Sigmoid colon (tissue), 7 donors: Measurements from ENCODE around the gene SPR. TPM values are rescaled to one million over a fixed set of nuclear protein-coding genes. Genes with fewer than 3 reads are reported as not detected.
A peak's percentile ranks its signal among the peaks of the same experiment; 100 is the strongest.

ENCODE experiments used
- DNase-seq: peaks from one replicate; pipeline ENCODE4 v3.0.0-alpha.2; 2019
- H3K27ac ChIP-seq, 4 donors: fragments of 200-600 bp; sonication (generic); one replicate each; pipeline ENCODE4 v1.5.1; 2016 to 2019; ENCODE audit warnings: mild to moderate bottlenecking in 1 of 4
- H3K27me3 ChIP-seq, 3 donors: fragments of 200-600 bp; sonication (generic); one replicate each; pipeline ENCODE4 v1.5.1; 2019; ENCODE audit warnings: mild to moderate bottlenecking in 1 of 3
- H3K36me3 ChIP-seq, 4 donors: fragments of 200-600 bp; sonication (generic); one replicate each; pipeline ENCODE4 v1.5.1; 2016 to 2019
- H3K4me1 ChIP-seq, 4 donors: fragments of 200-600 bp; sonication (generic); one replicate each; pipeline ENCODE4 v1.5.1; 2017 to 2019
- H3K4me3 ChIP-seq, 4 donors: fragments of 200-600 bp; sonication (generic); one replicate each; pipeline ENCODE4 v1.5.1; 2017 to 2019; ENCODE audit warnings: mild to moderate bottlenecking in 2 of 4, moderate library complexity in 1 of 4
- H3K9me3 ChIP-seq, 4 donors: fragments of 200-600 bp in 3 of 4; sonication (generic) in 3 of 4; one replicate each; pipeline versions ENCODE4 v1.5.1 to v1.6.1; 2013 to 2019
- CTCF ChIP-seq, 4 experiments: fragments of 450-650 bp in 3 of 4; fragments of 200-600 bp in 1 of 4; IDR thresholded peaks; one replicate each; pipeline ENCODE4 v1.5.1; 2016 to 2019; ENCODE audit warnings: antibody characterized with exemption in 4 of 4, mild to moderate bottlenecking in 3 of 4, moderate library complexity in 2 of 4
- EP300 ChIP-seq, 4 donors: sonication (generic); formaldehyde crosslinking; IDR thresholded peaks; one replicate each; pipeline ENCODE4 v1.6.1; 2017; ENCODE audit warnings: antibody characterized with exemption in 4 of 4
- POLR2A ChIP-seq, 2 donors: fragments of 450-650 bp; IDR thresholded peaks; one replicate each; pipeline ENCODE4 v1.6.1; 2016; ENCODE audit warnings: antibody characterized with exemption in 2 of 2, mild to moderate bottlenecking in 2 of 2, moderate library complexity in 2 of 2
- POLR2AphosphoS5 ChIP-seq, 4 donors: sonication (generic); formaldehyde crosslinking; IDR thresholded peaks; one replicate each; pipeline ENCODE4 v1.6.1; 2017; ENCODE audit warnings: antibody characterized with exemption in 4 of 4
- WGBS, 2 donors: extraction: QIAGEN DNeasy Blood & Tissue Kit; methylation state at CpG; one replicate each; pipeline ENCODE4 v1.1.7; 2013; 5-methylcytosine and 5-hydroxymethylcytosine counted together
- intact Hi-C: fragments of 100-400 bp; cut with DNase I; formaldehyde crosslinking; loops from one replicate; pipeline ENCODE4 v1.15.1; 2023
- polyA plus RNA-seq, 3 donors: library from polyadenylated mRNA; stranded (reverse); fragments of 200-250 nt; gene quantifications; one replicate each; pipeline ENCODE4 v1.2.3, GENCODE V29; 2013
- total RNA-seq, 4 donors: library from RNA; depleted of rRNA; stranded (reverse); fragments of >200 nt; gene quantifications; one replicate each; pipeline ENCODE4 v1.1.0, GENCODE V29; 2016
- donor health status: healthy with polysubstance abuse.
- donor health status: Bipolar disorder and iron deficiency.
- donor health status: healthy.

Gene SPR
- total and polyA plus RNA-seq, 7 donors = 31.0 to 69.8 (median 46.1) TPM

DNA sequence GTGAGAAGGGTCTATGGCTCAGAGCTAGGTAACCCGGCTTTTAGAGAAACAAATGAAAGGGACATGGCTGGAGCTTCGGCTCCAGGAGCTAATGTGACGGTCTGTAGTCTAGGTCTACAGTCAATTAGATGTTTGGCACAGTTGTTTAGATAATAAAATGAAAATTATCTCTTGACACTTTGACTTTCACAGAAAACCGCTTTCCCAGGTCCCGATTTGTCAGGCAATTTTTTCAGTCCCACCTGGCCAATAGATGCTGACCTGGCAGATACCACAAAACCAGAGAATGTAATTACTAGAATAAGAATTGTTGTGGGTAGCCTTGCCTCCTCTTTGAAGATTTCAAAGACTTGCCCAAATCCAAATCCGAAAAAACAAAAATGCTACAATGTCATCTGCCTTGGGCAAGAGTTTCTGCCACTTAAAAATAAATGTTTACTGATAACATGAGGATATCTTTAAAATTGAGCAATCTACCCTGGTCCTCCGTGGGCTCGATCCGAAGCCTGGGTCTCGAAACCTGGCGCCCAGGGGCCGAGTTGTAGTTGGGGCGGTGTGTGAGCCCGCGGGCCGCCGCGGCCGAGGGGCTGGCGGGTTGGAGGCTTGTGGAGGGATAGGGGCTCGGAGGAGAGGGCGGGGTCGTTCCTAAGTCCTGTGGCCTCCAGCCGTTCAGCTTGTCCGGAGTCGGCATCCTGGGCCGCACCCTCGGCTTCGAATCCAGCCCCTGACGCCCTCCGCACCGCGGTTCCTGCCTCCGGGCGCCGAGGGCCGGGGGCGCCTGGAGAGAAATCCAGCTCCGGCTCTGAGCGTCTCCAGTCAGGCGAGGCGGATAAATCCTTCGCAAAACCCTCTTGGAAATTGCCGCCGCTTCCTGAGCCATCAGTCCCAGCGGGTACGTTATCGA, 32.5 kb downstream of the SPR start:
- 7 to 8% methylated on average over 48 of the region's 48 CpGs for WGBS, 2 donors
- Histone ChIP-seq H3K4me1 (peaks cover 3 to 67% (median 61%) of the 10 kb centered on the region in 4 donors), H3K27me3 (peaks cover 81 to 100% (median 98%) of the 10 kb centered on the region in 3 donors), H3K36me3 (no peaks in the 10 kb centered on the region), H3K4me3 (peak overlapping the region in 1 of 4 donors; percentile 23), H3K9me3 (no peaks in the 10 kb centered on the region), H3K27ac (no peak overlapping the region)
- DNase-seq = peak; percentile 3
- intact Hi-C loops = no loop called here
- TF ChIP-seq POLR2A (IDR thresholded peaks at IDR 0.05) (no peak), CTCF (IDR thresholded peaks at IDR 0.05) (no peak), POLR2AphosphoS5 (IDR thresholded peaks at IDR 0.05) (peak in 2 of 4 donors; percentile 26 to 30)

DNA sequence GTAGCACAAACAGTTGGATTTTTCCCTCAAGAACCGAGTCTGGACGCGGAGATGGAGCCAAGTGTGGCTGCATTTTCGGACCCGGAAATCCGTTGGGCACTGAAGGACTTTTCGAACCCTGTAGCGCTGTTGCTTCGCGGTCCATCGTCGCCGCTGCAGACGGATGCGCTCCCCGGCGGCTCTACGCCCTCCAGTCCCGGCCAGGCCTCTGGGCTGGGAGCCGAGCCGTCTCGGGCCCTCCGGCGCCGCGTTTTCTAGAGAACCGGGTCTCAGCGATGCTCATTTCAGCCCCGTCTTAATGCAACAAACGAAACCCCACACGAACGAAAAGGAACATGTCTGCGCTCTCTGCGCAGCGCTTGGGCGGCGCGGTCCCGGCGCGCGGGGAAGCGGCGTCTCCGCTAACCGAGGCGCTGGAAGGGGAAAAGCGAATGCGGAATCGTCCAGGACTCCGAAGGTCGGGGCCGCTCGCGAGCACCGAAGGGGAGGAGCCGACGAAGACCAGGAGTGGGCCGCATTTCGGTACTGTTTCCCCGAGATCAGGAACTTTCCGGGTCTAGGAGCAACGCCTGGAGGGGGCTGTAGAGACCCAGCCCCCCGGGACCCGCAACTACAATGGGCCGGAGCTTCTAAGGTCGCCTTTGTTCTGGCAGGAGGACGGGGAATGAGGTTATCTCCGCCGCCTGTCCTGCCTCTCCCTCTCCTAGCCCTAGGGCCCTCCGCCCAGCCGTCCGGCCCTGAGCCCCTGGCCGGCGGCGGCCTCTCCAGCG, 33.3 kb downstream of the SPR start:
- Histone ChIP-seq H3K27ac (no peak overlapping the region), H3K4me1 (peaks cover 3 to 62% (median 61%) of the 10 kb centered on the region in 4 donors), H3K36me3 (no peaks in the 10 kb centered on the region), H3K27me3 (peaks cover 86 to 100% (median 98%) of the 10 kb centered on the region in 3 donors), H3K4me3 (peak overlapping the region in 3 of 4 donors; percentile 2 to 29 (median 23)), H3K9me3 (no peaks in the 10 kb centered on the region)
- 2% methylated on average over 77 of the region's 77 CpGs for WGBS, 2 donors
- no peak for TF ChIP-seq CTCF (IDR thresholded peaks at IDR 0.05)
- no peak for TF ChIP-seq EP300 (IDR thresholded peaks at IDR 0.05)
- peak in 2 of 4 donors; percentile 57 to 70 for TF ChIP-seq POLR2AphosphoS5 (IDR thresholded peaks at IDR 0.05)
- peak; percentile 41 for DNase-seq
- intact Hi-C loops = no loop called here

GRCh38 chr2:72921088-72921851, 34.1 kb downstream of the SPR start:
- Histone ChIP-seq H3K27me3 (peaks cover 82 to 100% (median 96%) of the 10 kb centered on the region in 3 donors), H3K4me3 (no peak overlapping the region), H3K9me3 (no peaks in the 10 kb centered on the region), H3K27ac (no peak overlapping the region), H3K4me1 (peaks cover 3 to 54% (median 53%) of the 10 kb centered on the region in 4 donors), H3K36me3 (no peaks in the 10 kb centered on the region)
- 15 to 21% methylated on average over 15 of the region's 15 CpGs for WGBS, 2 donors
- intact Hi-C loops = no loop called here
- no peak for TF ChIP-seq EP300 (IDR thresholded peaks at IDR 0.05)
- TF ChIP-seq POLR2AphosphoS5 (IDR thresholded peaks at IDR 0.05) = no peak
- TF ChIP-seq CTCF (IDR thresholded peaks at IDR 0.05) = no peak
- DNase-seq = peak; percentile 33

DNA sequence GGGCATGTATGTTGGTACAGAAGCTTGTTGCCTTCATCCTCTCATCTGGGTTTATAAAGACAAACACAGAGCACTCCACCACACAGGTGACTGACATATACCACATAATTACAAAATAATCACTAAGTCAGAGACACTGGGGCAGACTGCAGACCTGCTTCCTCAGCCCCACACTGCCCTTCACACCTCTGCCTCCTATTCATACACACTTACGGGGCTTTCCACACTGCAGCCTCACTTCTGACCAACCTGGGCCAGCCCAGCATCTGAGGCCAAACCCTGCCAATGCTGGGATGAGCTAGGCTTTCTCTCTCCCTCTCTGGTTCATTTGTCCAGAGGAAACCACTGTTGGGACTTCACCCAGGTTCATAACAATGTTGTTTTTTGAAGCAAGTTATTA, 34.6 kb downstream of the SPR start:
- Histone ChIP-seq H3K36me3 (no peaks in the 10 kb centered on the region), H3K4me3 (no peak overlapping the region), H3K9me3 (no peaks in the 10 kb centered on the region), H3K27ac (no peak overlapping the region), H3K27me3 (peaks cover 76 to 100% (median 96%) of the 10 kb centered on the region in 3 donors), H3K4me1 (peaks cover 3 to 48% (median 47%) of the 10 kb centered on the region in 4 donors)
- intact Hi-C loops = no loop called here
- WGBS, 2 donors = 76 to 85% methylated on average over 1 of the region's 1 CpG
- TF ChIP-seq POLR2A (IDR thresholded peaks at IDR 0.05) (no peak), CTCF (IDR thresholded peaks at IDR 0.05) (no peak), EP300 (IDR thresholded peaks at IDR 0.05) (no peak), POLR2AphosphoS5 (IDR thresholded peaks at IDR 0.05) (no peak)
- DNase-seq = peak; percentile 20
